Glutamatergic neuron (in vitro differentiated cells): Measurements from ENCODE around the gene SSX2IP. TPM values are rescaled to one million over a fixed set of nuclear protein-coding genes. Genes with fewer than 3 reads are reported as not detected.
A peak's percentile ranks its signal among the peaks of the same experiment; 100 is the strongest.

ENCODE experiments used
- DNase-seq: peaks from one replicate; pipeline ENCODE4 v3.0.0; 2022
- H3K27ac Mint-ChIP-seq: one replicate; pipeline ENCODE4 v1.8.0; 2020; ENCODE audit warnings: mild to moderate bottlenecking, mixed read lengths, inconsistent platforms; ENCODE audit not compliant: unreplicated experiment
- H3K27me3 Mint-ChIP-seq: one replicate; pipeline ENCODE4 v1.8.0; 2020; ENCODE audit warnings: mild to moderate bottlenecking, moderate library complexity, mixed read lengths, inconsistent platforms; ENCODE audit not compliant: unreplicated experiment
- H3K36me3 Mint-ChIP-seq: one replicate; pipeline ENCODE4 v1.8.0; 2020; ENCODE audit warnings: mild to moderate bottlenecking, mixed read lengths, inconsistent platforms; ENCODE audit not compliant: unreplicated experiment
- H3K4me1 Mint-ChIP-seq: one replicate; pipeline ENCODE4 v1.8.0; 2020; ENCODE audit warnings: mild to moderate bottlenecking, low read depth, mixed read lengths, inconsistent platforms; ENCODE audit not compliant: unreplicated experiment
- H3K4me3 Mint-ChIP-seq: one replicate; pipeline ENCODE4 v1.8.0; 2020; ENCODE audit warnings: mild to moderate bottlenecking, mixed read lengths, inconsistent platforms; ENCODE audit not compliant: unreplicated experiment
- H3K9me3 Mint-ChIP-seq: one replicate; pipeline ENCODE4 v1.8.0; 2020; ENCODE audit warnings: mild to moderate bottlenecking, moderate library complexity, mixed read lengths, inconsistent platforms; ENCODE audit not compliant: unreplicated experiment
- total RNA-seq: library from RNA; stranded (reverse); fragmentation: NEBNext Ultra II Directional; extraction: Animal tissue kit (Norgen Biotek cat#: 25700); gene quantifications from one replicate; pipeline ENCODE4 v1.2.1, GENCODE V29; 2021; ENCODE audit not compliant: unreplicated experiment
- TF ChIP-seq, protein P1 (sequence below): fragments of 200-600 bp; sonication (generic); IDR thresholded peaks from one replicate; pipeline ENCODE4 v1.5.0; 2021; ENCODE audit not compliant: partially characterized antibody, unreplicated experiment

SSX2IP gene
- total RNA-seq, 1 donor from 2014 or later: 16.0 TPM

DNA sequence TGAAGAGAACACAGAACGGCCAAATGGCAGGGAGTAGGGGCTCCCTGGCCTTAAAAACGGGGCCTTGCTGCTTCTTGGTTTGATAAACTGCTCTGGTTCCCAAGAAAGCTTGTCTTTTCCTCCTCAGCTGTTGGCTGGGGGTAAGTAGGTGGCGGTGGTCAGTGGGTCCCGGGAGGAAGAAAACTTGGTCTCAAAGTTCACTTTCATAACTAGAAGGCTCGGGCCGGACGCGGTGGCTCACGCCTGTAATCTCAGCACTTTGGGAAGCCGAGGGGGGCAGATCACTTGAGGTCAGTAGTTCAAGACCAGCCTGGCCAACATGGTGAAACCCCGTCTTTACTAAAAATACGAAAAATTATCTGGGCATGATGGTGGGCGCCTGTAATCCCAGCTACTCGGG is 68.7 kb downstream of the SSX2IP start:
- H3K4me1 Mint-ChIP-seq: peaks cover 7% of the 10 kb centered on the region
- TF ChIP-seq, protein P1, sequence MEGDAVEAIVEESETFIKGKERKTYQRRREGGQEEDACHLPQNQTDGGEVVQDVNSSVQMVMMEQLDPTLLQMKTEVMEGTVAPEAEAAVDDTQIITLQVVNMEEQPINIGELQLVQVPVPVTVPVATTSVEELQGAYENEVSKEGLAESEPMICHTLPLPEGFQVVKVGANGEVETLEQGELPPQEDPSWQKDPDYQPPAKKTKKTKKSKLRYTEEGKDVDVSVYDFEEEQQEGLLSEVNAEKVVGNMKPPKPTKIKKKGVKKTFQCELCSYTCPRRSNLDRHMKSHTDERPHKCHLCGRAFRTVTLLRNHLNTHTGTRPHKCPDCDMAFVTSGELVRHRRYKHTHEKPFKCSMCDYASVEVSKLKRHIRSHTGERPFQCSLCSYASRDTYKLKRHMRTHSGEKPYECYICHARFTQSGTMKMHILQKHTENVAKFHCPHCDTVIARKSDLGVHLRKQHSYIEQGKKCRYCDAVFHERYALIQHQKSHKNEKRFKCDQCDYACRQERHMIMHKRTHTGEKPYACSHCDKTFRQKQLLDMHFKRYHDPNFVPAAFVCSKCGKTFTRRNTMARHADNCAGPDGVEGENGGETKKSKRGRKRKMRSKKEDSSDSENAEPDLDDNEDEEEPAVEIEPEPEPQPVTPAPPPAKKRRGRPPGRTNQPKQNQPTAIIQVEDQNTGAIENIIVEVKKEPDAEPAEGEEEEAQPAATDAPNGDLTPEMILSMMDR: no peak
- peaks cover 2% of the 10 kb centered on the region for H3K9me3 Mint-ChIP-seq
- H3K27ac Mint-ChIP-seq: no peak overlapping the region
- peaks cover 5% of the 10 kb centered on the region for H3K27me3 Mint-ChIP-seq
- H3K4me3 Mint-ChIP-seq: no peak overlapping the region
- H3K36me3 Mint-ChIP-seq: no peaks in the 10 kb centered on the region
- DNase-seq: no peak

DNA sequence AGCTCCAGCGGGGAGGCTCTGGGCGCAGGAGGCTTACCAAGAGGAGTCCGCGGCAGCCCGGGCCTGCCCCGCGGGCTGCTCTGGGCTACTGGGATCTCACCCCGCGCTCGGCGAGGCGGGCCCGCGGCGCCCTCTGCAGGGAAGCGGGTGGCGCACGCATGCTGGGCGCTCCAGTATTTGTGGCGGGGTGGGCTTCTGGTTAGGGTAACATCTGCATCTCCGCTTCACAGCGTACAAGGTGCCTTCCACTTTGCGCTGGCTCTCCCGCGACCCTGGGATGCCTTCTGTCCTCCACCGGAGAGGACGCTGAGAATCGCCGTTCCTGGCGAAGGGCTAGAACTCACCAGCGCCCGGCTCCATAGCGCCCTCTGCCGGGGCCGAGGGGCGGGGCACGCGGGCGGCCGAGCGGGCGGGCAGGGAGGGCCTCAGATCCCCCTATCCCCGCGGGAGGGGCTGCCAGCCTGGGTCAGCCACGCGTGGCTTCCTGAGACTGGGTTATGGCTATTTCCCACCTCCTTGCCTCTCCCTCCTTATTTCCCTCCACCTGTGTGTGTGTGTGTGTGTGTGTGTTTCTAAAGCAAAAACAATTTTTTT is 69.4 kb downstream of the SSX2IP start:
- Mint-ChIP-seq H3K4me1 (peaks cover 7% of the 10 kb centered on the region), H3K4me3 (peak overlapping the region; percentile 87), H3K27me3 (peaks cover 3% of the 10 kb centered on the region), H3K9me3 (peaks cover 2% of the 10 kb centered on the region), H3K27ac (peak overlapping the region; percentile 73), H3K36me3 (no peaks in the 10 kb centered on the region)
- TF ChIP-seq, protein P1: peak; percentile 99
- DNase-seq: peak; percentile 92

DNA sequence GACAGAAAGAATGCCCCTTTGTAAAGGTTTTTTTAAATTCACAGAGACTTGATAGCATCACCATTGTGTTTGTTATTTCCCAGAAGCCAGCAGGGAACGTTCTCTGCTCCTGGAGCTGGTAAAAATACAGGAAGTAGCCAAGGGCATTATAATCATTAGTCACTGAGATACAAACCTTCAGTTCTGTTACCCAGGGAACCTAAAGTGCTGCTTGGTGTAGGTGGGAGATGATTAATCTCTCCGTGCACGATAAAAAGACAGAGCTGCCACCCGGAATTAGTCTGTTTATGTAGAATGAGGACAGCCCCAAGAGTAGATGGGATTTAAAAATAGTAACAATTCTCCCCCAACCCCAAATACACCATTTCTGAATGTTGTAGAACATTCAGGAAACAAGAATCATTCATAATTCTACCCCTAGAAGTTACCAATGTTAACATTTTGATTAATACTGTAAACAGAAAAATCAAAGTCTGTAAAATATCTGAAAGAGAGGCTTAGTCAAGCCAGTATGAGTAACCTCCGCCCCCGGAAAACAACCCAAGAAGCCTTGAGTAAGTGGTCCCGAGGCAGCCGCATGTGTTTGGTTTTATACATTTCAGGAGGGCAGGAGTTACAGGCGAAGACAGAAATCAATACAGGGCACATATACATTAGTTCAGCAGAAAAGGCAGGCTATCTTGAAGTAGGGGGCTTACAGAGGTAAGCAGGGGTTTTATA is 70.7 kb downstream of the SSX2IP start:
- Mint-ChIP-seq H3K27ac (peak overlapping the region; percentile 40), H3K27me3 (peaks cover 3% of the 10 kb centered on the region), H3K4me1 (peaks cover 7% of the 10 kb centered on the region), H3K36me3 (peaks cover 4% of the 10 kb centered on the region), H3K4me3 (peak overlapping the region; percentile 46), H3K9me3 (peaks cover 2% of the 10 kb centered on the region)
- TF ChIP-seq, protein P1: no peak
- DNase-seq: no peak

DNA sequence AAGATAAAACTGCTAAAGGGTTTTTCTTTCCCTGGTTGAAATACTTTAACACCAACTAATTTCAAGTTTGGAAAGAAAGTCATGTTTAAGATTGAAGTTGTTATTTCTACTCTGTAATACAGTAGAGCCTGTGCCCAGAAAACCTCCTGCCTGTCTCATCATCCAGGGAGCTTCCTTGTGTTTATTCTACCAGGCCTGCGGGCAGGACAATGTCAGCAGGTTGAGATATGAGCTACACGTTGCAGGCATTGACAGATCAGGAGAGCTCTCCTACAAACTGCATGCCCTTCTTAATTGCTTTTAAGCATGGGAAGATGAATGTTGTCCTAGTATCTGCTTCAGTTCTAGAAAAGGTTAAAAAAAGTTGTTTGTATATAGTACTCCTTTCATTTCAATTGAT is 72.9 kb downstream of the SSX2IP start:
- TF ChIP-seq, protein P1: no peak
- Mint-ChIP-seq H3K36me3 (peaks cover 14% of the 10 kb centered on the region), H3K4me1 (peaks cover 7% of the 10 kb centered on the region), H3K27me3 (peaks cover 4% of the 10 kb centered on the region), H3K27ac (no peak overlapping the region), H3K4me3 (no peak overlapping the region), H3K9me3 (peaks cover 2% of the 10 kb centered on the region)
- no peak for DNase-seq

DNA sequence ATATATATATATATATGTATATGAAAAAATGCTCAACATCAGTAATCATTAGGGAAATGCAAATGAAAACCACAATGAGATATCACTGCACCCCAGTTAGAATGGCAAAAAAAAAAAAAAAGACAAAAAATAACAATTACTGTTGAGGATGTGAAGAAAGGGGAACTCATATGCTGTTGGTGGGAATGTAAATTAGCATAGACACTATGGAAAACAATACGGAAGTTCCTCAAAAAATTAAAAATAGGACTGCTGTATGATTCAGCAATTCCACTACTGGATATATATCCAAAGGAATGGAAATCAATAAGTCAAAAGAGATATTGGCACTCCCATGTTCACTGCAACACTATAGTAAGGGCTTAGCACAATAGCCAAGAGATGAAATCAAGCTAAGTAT is 74.5 kb downstream of the SSX2IP start:
- Mint-ChIP-seq H3K4me3 (no peak overlapping the region), H3K36me3 (peaks cover 14% of the 10 kb centered on the region), H3K27ac (no peak overlapping the region), H3K27me3 (peaks cover 2% of the 10 kb centered on the region), H3K9me3 (peaks cover 4% of the 10 kb centered on the region), H3K4me1 (peaks cover 14% of the 10 kb centered on the region)
- DNase-seq: no peak
- TF ChIP-seq, protein P1: no peak
